Stromal cell of bone marrow (primary cell): ENCODE measurements around the gene HOXD13.

Experiments
- DNase-seq: peaks from one replicate; pipeline ENCODE4 v3.0.0-alpha.2; 2012; ENCODE audit warnings: low read depth

Gene HOXD13

GRCh38 chr2:176132205-176133171 is 40.0 kb downstream of the HOXD13 start:
- DNase-seq, result no peak

- DNase-seq, result no peak
These were observed 40.9 kb downstream of the HOXD13 start for GRCh38 chr2:176133389-176133788.

GRCh38 chr2:176134035-176134434 is 41.5 kb downstream of the HOXD13 start:
- no peak for DNase-seq

GRCh38 chr2:176135035-176135440 is 42.5 kb downstream of the HOXD13 start:
- no peak for DNase-seq

GRCh38 chr2:176136374-176137251 is 44.1 kb downstream of the HOXD13 start:
- DNase-seq, result no peak

GRCh38 chr2:176137252-176137580 is 44.7 kb downstream of the HOXD13 start:
- DNase-seq, result no peak

GRCh38 chr2:176137906-176138305 is 45.4 kb downstream of the HOXD13 start:
- DNase-seq, result no peak

- no peak for DNase-seq
These were observed 46.0 kb downstream of the HOXD13 start for GRCh38 chr2:176138526-176138922.

GRCh38 chr2:176138923-176139660 is 46.6 kb downstream of the HOXD13 start:
- DNase-seq, result no peak

GRCh38 chr2:176139661-176140512 is 47.4 kb downstream of the HOXD13 start:
- DNase-seq, result no peak

- DNase-seq, result peak; percentile 58
These were observed 48.2 kb downstream of the HOXD13 start for GRCh38 chr2:176140513-176141317.

- no peak for DNase-seq
These were observed 49.8 kb downstream of the HOXD13 start for GRCh38 chr2:176142281-176142680.
